ENCODE measurements around the gene DYNC1LI1.

DYNC1LI1 gene

DNA sequence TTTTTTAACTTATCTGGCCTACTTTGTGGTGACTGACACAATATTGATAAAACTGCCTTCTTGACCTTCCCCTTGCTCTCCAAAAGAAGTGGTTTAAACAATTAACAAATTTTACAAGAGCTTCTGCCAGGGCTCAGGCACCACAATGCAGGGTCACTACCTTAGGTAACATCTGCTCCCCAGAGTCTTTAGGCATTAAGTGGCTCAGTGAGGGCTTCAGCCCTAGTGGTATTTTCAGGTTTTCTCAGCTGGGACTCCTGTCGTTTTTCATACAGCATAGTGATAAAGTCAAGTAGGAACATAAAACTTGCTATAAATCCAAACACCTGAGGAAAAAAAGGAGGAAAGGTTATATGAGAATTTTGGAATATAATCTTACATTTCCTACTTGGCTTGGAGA lies 86.9 kb downstream of the DYNC1LI1 start:
- no peak overlapping the region for H3K27ac ChIP-seq (ENCODE audit: low read depth in 2 of 2, low read length in 2 of 2)
- no peak overlapping the region for H3K4me3 ChIP-seq (ENCODE audit: low read length in 2 of 2)
- H3K4me1 ChIP-seq (ENCODE audit: control insufficient read depth in 2 of 2, insufficient read depth in 2 of 2, low read length in 2 of 2): no peaks in the 10 kb centered on the region
- no peak overlapping the region for H3K9ac ChIP-seq (ENCODE audit: low read depth in 1 of 2, low read length in 2 of 2)
- H3K27me3 ChIP-seq (ENCODE audit: control insufficient read depth in 2 of 2, insufficient read depth in 2 of 2, low read length in 2 of 2): no peaks in the 10 kb centered on the region
- no peaks in the 10 kb centered on the region for H3K9me3 ChIP-seq (ENCODE audit: control insufficient read depth in 2 of 2, low read length in 2 of 2)
- peaks cover 0 to 7% of the 10 kb centered on the region in 2 donors for H3K36me3 ChIP-seq (ENCODE audit: control insufficient read depth in 2 of 2, insufficient read depth in 2 of 2, low read length in 2 of 2)

DNA sequence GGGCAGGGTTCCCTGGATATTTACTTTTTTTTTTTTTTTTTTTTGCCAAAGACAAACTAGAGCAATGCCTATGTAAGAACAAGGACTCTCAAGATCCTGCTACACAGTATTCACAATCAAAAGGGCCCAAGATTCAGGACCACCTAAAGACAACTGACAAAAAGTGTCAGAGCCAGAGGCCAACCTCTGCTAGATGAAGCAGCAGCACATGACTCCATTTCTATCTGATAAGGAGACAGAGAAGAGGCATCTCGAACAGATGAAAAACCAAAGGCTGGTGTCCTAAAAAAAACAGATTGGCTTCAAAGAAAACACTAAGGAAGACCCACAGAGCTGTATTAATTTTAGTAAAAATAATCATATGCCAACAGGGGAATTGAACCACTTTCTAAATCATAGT lies 88.0 kb downstream of the DYNC1LI1 start:
- Histone ChIP-seq H3K27me3 (ENCODE audit: control insufficient read depth in 2 of 2, insufficient read depth in 2 of 2, low read length in 2 of 2) (no peaks in the 10 kb centered on the region), H3K4me1 (ENCODE audit: control insufficient read depth in 2 of 2, insufficient read depth in 2 of 2, low read length in 2 of 2) (no peaks in the 10 kb centered on the region), H3K4me3 (ENCODE audit: low read length in 2 of 2) (no peak overlapping the region), H3K27ac (ENCODE audit: low read depth in 2 of 2, low read length in 2 of 2) (no peak overlapping the region), H3K9me3 (ENCODE audit: control insufficient read depth in 2 of 2, low read length in 2 of 2) (no peaks in the 10 kb centered on the region), H3K9ac (ENCODE audit: low read depth in 1 of 2, low read length in 2 of 2) (no peak overlapping the region), H3K36me3 (ENCODE audit: control insufficient read depth in 2 of 2, insufficient read depth in 2 of 2, low read length in 2 of 2) (peaks cover 0 to 7% of the 10 kb centered on the region in 2 donors)

DNA sequence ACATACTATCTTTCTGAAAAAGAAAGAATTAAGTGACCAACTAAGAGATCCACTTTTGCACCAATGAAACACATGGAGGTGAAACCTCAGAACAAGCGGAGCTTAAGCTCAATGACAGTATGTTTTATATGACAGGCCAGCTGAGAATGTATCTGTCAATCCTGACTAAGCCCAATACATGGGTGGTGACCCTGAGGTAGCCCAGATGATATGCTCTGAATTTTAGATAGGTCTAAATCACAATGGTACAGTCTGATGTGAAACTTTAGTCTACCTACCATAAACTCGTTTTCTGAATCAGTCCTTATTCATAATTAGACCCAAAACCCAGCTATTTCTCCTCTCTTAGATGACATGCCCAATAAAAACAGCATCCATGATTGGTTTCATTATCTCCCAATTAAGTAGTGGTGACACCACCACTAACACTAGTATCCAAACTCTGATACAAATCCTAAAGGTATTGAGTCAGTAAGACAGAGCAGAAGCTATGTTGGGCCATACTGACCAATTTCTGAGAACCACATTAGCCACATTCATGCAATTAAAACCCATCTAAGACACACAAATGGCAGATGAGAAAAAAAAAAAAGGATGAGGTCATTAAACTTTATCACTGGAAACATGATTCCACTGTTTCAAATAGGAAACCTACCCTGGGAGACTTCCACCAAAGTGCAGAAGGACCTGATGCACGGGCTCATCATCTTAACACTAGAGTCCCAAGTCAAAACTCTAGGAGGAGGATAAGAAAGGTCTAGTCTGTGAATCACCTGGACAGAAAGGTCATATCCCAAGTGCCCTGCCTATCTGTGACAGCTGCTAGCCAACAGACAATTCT lies 88.6 kb downstream of the DYNC1LI1 start:
- Histone ChIP-seq H3K4me1 (ENCODE audit: control insufficient read depth in 2 of 2, insufficient read depth in 2 of 2, low read length in 2 of 2) (no peaks in the 10 kb centered on the region), H3K4me3 (ENCODE audit: low read length in 2 of 2) (no peak overlapping the region), H3K9ac (ENCODE audit: low read depth in 1 of 2, low read length in 2 of 2) (no peak overlapping the region), H3K27me3 (ENCODE audit: control insufficient read depth in 2 of 2, insufficient read depth in 2 of 2, low read length in 2 of 2) (no peaks in the 10 kb centered on the region), H3K27ac (ENCODE audit: low read depth in 2 of 2, low read length in 2 of 2) (no peak overlapping the region), H3K9me3 (ENCODE audit: control insufficient read depth in 2 of 2, low read length in 2 of 2) (no peaks in the 10 kb centered on the region), H3K36me3 (ENCODE audit: control insufficient read depth in 2 of 2, insufficient read depth in 2 of 2, low read length in 2 of 2) (peaks cover 0 to 7% of the 10 kb centered on the region in 2 donors)

DNA sequence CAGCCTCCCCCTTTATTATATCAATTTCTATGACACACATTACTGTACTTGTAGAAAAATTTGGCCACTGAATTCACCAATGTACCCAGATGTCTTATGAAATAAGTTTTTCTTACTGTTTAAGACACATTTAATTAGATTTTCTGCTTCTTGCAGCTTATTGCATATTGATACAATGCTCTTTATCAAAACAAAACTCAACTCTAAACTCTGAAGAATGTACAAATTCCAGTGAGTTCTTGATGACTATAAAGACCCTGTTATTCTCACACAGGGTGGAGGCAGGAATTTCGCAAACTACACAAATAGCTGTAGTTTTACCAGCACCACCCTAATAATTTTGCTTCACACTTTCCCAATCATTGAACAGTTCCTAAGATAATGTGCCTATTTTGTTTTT lies 90.1 kb downstream of the DYNC1LI1 start:
- no peaks in the 10 kb centered on the region for H3K27me3 ChIP-seq (ENCODE audit: control insufficient read depth in 2 of 2, insufficient read depth in 2 of 2, low read length in 2 of 2)
- no peak overlapping the region for H3K9ac ChIP-seq (ENCODE audit: low read depth in 1 of 2, low read length in 2 of 2)
- H3K36me3 ChIP-seq (ENCODE audit: control insufficient read depth in 2 of 2, insufficient read depth in 2 of 2, low read length in 2 of 2): peaks cover 0 to 2% of the 10 kb centered on the region in 2 donors
- no peak overlapping the region for H3K4me3 ChIP-seq (ENCODE audit: low read length in 2 of 2)
- H3K4me1 ChIP-seq (ENCODE audit: control insufficient read depth in 2 of 2, insufficient read depth in 2 of 2, low read length in 2 of 2): no peaks in the 10 kb centered on the region
- H3K27ac ChIP-seq (ENCODE audit: low read depth in 2 of 2, low read length in 2 of 2): no peak overlapping the region
- no peaks in the 10 kb centered on the region for H3K9me3 ChIP-seq (ENCODE audit: control insufficient read depth in 2 of 2, low read length in 2 of 2)
